SK-N-SH (cell line): ENCODE data around the gene GPR3.
A peak's percentile ranks its signal among the peaks of the same experiment; 100 is the strongest.

ENCODE experiments used
- CTCF ChIP-seq: fragments of 200-600 bp; sonication (generic); IDR thresholded peaks from 2 replicates; pipeline ENCODE4 v1.6.1; 2017; ENCODE audit warnings: antibody characterized with exemption, mild to moderate bottlenecking, moderate library complexity
- ELF1 ChIP-seq: IDR thresholded peaks from 2 replicates; pipeline ENCODE4 v1.4.0; 2012
- EP300 ChIP-seq, 2 experiments: IDR thresholded peaks; 2 replicates each; pipeline versions ENCODE4 v1.4.0 to v1.6.1; 2012; ENCODE audit warnings: borderline replicate concordance in 1 of 2, low read depth in 1 of 2, low read length in 1 of 2
- FOSL2 ChIP-seq: IDR thresholded peaks from 2 replicates; pipeline ENCODE4 v1.4.0; 2012; ENCODE audit warnings: low read depth, mild to moderate bottlenecking, moderate library complexity, borderline replicate concordance
- MAX ChIP-seq: IDR thresholded peaks from 2 replicates; pipeline ENCODE4 v1.4.0; 2012; ENCODE audit warnings: low read depth
- NRF1 ChIP-seq: IDR thresholded peaks from 2 replicates; pipeline ENCODE4 v1.6.1; 2012; ENCODE audit warnings: low read depth, mild to moderate bottlenecking, low read length
- RFX5 ChIP-seq: IDR thresholded peaks from 2 replicates; pipeline ENCODE4 v1.6.1; 2012; ENCODE audit warnings: mild to moderate bottlenecking, improper control_type of control experiment, low read length
- SIN3A ChIP-seq: IDR thresholded peaks from 2 replicates; pipeline ENCODE4 v1.6.1; 2012; ENCODE audit warnings: low read depth, mild to moderate bottlenecking, low read length, moderate library complexity, borderline replicate concordance
- SMC3 ChIP-seq: IDR thresholded peaks from 2 replicates; pipeline ENCODE4 v1.6.1; 2012; ENCODE audit warnings: low read depth, low read length, improper control_type of control experiment
- TAF1 ChIP-seq: IDR thresholded peaks from 2 replicates; pipeline ENCODE4 v1.6.1; 2012; ENCODE audit warnings: low read depth, mild to moderate bottlenecking, low read length, moderate library complexity, borderline replicate concordance
- USF1 ChIP-seq: IDR thresholded peaks from 2 replicates; pipeline ENCODE4 v1.4.0; 2012; ENCODE audit warnings: low read depth, borderline replicate concordance
- USF2 ChIP-seq: fragments of 150-350 bp; IDR thresholded peaks from 2 replicates; pipeline ENCODE4 v1.6.1; 2017; ENCODE audit warnings: antibody characterized with exemption, low read length, low read depth, borderline replicate concordance
- YY1 ChIP-seq: IDR thresholded peaks from 2 replicates; pipeline ENCODE4 v1.4.0; 2012; ENCODE audit warnings: low read depth, mild to moderate bottlenecking

GRCh38 chr1:27388337-27389005, 4.0 kb upstream of the GPR3 start:
- TF ChIP-seq CTCF (peak; percentile 82), YY1 (no peak), TAF1 (no peak), MAX (no peak), EP300 (IDR thresholded peaks at IDR 0.05; ENCODE audit: borderline replicate concordance in 1 of 2, low read depth in 1 of 2, low read length in 1 of 2) (no peak), USF2 (no peak), FOSL2 (no peak), SIN3A (no peak), RFX5 (no peak), SMC3 (peak; percentile 88), USF1 (no peak), NRF1 (no peak), ELF1 (no peak)
